ENCODE measurements around the gene KIF2A. TPM values are rescaled to one million over a fixed set of nuclear protein-coding genes. Genes with fewer than 3 reads are reported as not detected.

Gene KIF2A
- polyA plus RNA-seq, 1 donor: 38.6 TPM

DNA sequence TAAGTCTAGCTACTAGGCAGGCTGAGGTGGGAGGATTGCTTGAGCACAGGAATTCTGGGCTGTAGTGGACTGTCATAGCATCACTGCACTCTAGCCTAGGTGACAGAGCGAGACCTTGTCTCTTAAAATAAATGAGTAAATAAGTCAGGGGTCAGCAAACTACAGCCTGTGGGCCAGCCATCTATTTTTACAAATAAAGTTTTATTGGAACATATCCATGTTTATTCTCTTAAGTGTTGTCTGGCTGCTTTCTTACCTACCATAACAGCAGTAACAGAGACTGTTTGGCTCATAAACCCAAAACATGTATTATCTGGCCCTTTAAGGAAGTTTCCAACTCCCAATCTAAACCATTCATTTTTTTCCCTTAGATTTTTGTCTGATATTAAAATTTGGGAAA lies 68.1 kb downstream of the KIF2A start:
- no peak overlapping the region for H3K27ac ChIP-seq (ENCODE audit: low read length)
- H3K9me3 ChIP-seq (ENCODE audit: control insufficient read depth, low read depth, low read length): no peaks in the 10 kb centered on the region
- H3K36me3 ChIP-seq (ENCODE audit: control insufficient read depth, insufficient read depth, low read length): peaks cover 48% of the 10 kb centered on the region
- no CpG with 5 or more reads among the region's 1 CpG for WGBS (ENCODE audit: insufficient coverage, low lambda C conversion rate)
- no peaks in the 10 kb centered on the region for H3K4me1 ChIP-seq (ENCODE audit: control insufficient read depth, insufficient read depth, low read length)
- no peak for DNase-seq
- H3K4me3 ChIP-seq (ENCODE audit: low read length): no peak overlapping the region
- no peaks in the 10 kb centered on the region for H3K27me3 ChIP-seq (ENCODE audit: control insufficient read depth, insufficient read depth, low read length)

- H3K27ac ChIP-seq (ENCODE audit: low read length): no peak overlapping the region
- H3K4me1 ChIP-seq (ENCODE audit: control insufficient read depth, insufficient read depth, low read length): no peaks in the 10 kb centered on the region
- H3K27me3 ChIP-seq (ENCODE audit: control insufficient read depth, insufficient read depth, low read length): no peaks in the 10 kb centered on the region
- no peak for DNase-seq
- H3K4me3 ChIP-seq (ENCODE audit: low read length): no peak overlapping the region
- peaks cover 57% of the 10 kb centered on the region for H3K36me3 ChIP-seq (ENCODE audit: control insufficient read depth, insufficient read depth, low read length)
- H3K9me3 ChIP-seq (ENCODE audit: control insufficient read depth, low read depth, low read length): no peaks in the 10 kb centered on the region
These were observed 69.6 kb downstream of the KIF2A start for GRCh38 chr5:62375627-62376026.

- no peak overlapping the region for H3K27ac ChIP-seq (ENCODE audit: low read length)
- H3K9me3 ChIP-seq (ENCODE audit: control insufficient read depth, low read depth, low read length): no peaks in the 10 kb centered on the region
- WGBS (ENCODE audit: insufficient coverage, low lambda C conversion rate): no CpG with 5 or more reads among the region's 3 CpGs
- no peaks in the 10 kb centered on the region for H3K27me3 ChIP-seq (ENCODE audit: control insufficient read depth, insufficient read depth, low read length)
- no peaks in the 10 kb centered on the region for H3K4me1 ChIP-seq (ENCODE audit: control insufficient read depth, insufficient read depth, low read length)
- H3K36me3 ChIP-seq (ENCODE audit: control insufficient read depth, insufficient read depth, low read length): peaks cover 53% of the 10 kb centered on the region
- H3K4me3 ChIP-seq (ENCODE audit: low read length): no peak overlapping the region
- DNase-seq: peak; percentile 23 to 69
These were observed 70.1 kb downstream of the KIF2A start for GRCh38 chr5:62376064-62376463.

GRCh38 chr5:62385131-62385530 lies 79.1 kb downstream of the KIF2A start:
- DNase-seq: no peak
- Histone ChIP-seq H3K36me3 (ENCODE audit: control insufficient read depth, insufficient read depth, low read length) (peaks cover 48% of the 10 kb centered on the region), H3K27ac (ENCODE audit: low read length) (no peak overlapping the region)

GRCh38 chr5:62385816-62386400 lies 79.9 kb downstream of the KIF2A start:
- Histone ChIP-seq H3K36me3 (ENCODE audit: control insufficient read depth, insufficient read depth, low read length) (peaks cover 45% of the 10 kb centered on the region), H3K27ac (ENCODE audit: low read length) (no peak overlapping the region), H3K4me3 (ENCODE audit: low read length) (no peak overlapping the region), H3K27me3 (ENCODE audit: control insufficient read depth, insufficient read depth, low read length) (no peaks in the 10 kb centered on the region), H3K4me1 (ENCODE audit: control insufficient read depth, insufficient read depth, low read length) (no peaks in the 10 kb centered on the region), H3K9me3 (ENCODE audit: control insufficient read depth, low read depth, low read length) (no peaks in the 10 kb centered on the region)
- DNase-seq: no peak
- WGBS (ENCODE audit: insufficient coverage, low lambda C conversion rate): 100% methylated on average over 1 of the region's 2 CpGs

More at GRCh38 chr5:62385131-62385530, 79.1 kb downstream of the KIF2A start:
- 90% methylated on average over 4 of the region's 4 CpGs for WGBS (ENCODE audit: insufficient coverage, low lambda C conversion rate)
- Histone ChIP-seq H3K9me3 (ENCODE audit: control insufficient read depth, low read depth, low read length) (no peaks in the 10 kb centered on the region), H3K4me3 (ENCODE audit: low read length) (no peak overlapping the region), H3K4me1 (ENCODE audit: control insufficient read depth, insufficient read depth, low read length) (no peaks in the 10 kb centered on the region), H3K27me3 (ENCODE audit: control insufficient read depth, insufficient read depth, low read length) (no peaks in the 10 kb centered on the region)

GRCh38 chr5:62386824-62387223 lies 80.8 kb downstream of the KIF2A start:
- peaks cover 44% of the 10 kb centered on the region for H3K36me3 ChIP-seq (ENCODE audit: control insufficient read depth, insufficient read depth, low read length)
- no peak for DNase-seq
- no peaks in the 10 kb centered on the region for H3K4me1 ChIP-seq (ENCODE audit: control insufficient read depth, insufficient read depth, low read length)
- H3K27me3 ChIP-seq (ENCODE audit: control insufficient read depth, insufficient read depth, low read length): no peaks in the 10 kb centered on the region
- no peaks in the 10 kb centered on the region for H3K9me3 ChIP-seq (ENCODE audit: control insufficient read depth, low read depth, low read length)
- H3K4me3 ChIP-seq (ENCODE audit: low read length): no peak overlapping the region
- no peak overlapping the region for H3K27ac ChIP-seq (ENCODE audit: low read length)

DNA sequence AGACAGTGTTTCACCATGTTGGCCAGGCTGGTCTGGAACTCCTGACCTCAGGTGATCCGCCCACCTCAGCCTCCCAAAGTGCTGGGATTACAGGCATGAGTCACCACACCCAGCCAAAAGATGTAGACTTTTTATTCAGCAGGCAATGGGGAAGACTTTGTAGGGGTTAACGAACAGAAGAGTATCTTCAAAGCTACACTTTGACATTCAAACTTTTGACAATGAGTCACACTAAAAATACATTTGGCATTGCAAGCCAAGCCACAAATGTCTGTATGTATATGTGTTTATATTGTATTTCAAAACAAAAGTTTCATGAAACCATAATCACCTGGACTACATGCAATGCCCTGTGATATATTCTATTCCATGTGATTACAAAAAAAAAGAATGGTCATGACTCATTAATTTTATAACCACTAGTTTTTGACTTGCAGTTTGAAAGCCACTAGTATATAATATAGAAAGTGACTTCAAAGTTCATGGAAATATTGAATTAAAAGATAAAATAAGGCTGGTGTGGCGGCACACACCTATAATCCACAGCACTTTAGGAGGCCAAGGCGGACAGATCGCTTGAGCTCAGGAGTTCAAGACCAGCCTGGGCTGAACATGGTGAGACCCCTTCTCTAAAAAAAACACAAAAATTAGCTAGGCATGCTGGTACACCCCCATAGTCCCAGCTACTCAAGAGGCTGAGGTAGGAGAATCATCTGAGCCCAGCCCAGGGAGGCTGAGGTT lies 89.4 kb downstream of the KIF2A start:
- no peak for DNase-seq
- Histone ChIP-seq H3K36me3 (ENCODE audit: control insufficient read depth, insufficient read depth, low read length) (peaks cover 35% of the 10 kb centered on the region), H3K4me1 (ENCODE audit: control insufficient read depth, insufficient read depth, low read length) (no peaks in the 10 kb centered on the region), H3K4me3 (ENCODE audit: low read length) (no peak overlapping the region), H3K27me3 (ENCODE audit: control insufficient read depth, insufficient read depth, low read length) (no peaks in the 10 kb centered on the region), H3K9me3 (ENCODE audit: control insufficient read depth, low read depth, low read length) (no peaks in the 10 kb centered on the region), H3K27ac (ENCODE audit: low read length) (no peak overlapping the region)
- WGBS (ENCODE audit: insufficient coverage, low lambda C conversion rate): 86% methylated on average over 1 of the region's 5 CpGs

GRCh38 chr5:62403411-62404250 lies 97.6 kb downstream of the KIF2A start, which contains the start of gene DIMT1:
Gene DIMT1 (minus strand): TSS chr5:62403905. CDS start chr5:62403772, 133 bp downstream.
- no CpG with 5 or more reads among the region's 66 CpGs for WGBS (ENCODE audit: insufficient coverage, low lambda C conversion rate)
- Histone ChIP-seq H3K4me3 (ENCODE audit: low read length) (peak within 1 kb of the TSS; percentile 98), H3K9me3 (ENCODE audit: control insufficient read depth, low read depth, low read length) (peaks cover 4% of the 10 kb centered on the region), H3K4me1 (ENCODE audit: control insufficient read depth, insufficient read depth, low read length) (peaks cover 4% of the 10 kb centered on the region), H3K36me3 (ENCODE audit: control insufficient read depth, insufficient read depth, low read length) (peaks cover 6% of the 10 kb centered on the region), H3K27ac (ENCODE audit: low read length) (peak within 1 kb of the TSS; percentile 98), H3K27me3 (ENCODE audit: control insufficient read depth, insufficient read depth, low read length) (no peaks in the 10 kb centered on the region)
- peak; percentile 97 to 98 for DNase-seq

DNA sequence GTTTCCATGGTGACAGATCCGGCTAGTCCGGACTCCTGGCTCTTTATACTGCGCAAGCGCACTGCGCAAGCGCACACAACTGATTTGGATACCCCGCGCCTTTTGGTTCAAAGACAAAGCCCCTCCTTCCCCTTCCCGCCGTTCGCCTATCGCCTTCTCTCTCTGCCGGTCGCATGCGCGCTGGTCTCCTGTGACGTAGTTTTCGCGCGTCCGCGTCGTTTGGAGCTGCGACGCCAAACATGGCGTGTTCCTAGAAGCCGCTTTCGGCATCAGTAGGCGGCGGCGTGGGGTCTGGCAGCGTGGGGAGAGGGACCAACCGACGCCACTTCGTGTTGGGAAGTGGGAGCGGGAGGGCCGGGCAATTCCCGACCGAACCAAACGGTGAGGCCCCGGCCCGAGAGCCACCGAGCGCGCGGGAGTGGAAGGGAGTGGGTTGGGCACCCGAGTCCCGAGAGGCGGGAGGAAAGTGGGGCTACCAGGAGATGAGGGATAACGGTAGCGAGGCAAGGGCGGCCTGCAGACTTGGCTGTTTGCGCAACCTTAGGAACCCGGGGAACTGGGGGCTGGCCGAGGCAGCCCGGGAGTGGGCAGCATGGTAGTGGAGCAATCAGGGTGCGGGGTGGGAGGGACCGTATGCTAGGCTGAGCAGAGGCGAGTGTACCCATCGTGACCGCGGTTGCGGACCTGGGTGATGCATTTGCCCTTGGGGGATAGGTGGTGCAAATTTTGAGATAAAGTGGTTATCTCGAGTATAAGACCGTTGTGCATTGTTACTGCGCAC lies 106.7 kb downstream of the KIF2A start, which contains the start of gene IPO11:
TSS of gene IPO11 (plus strand) at position 215 of the 781 bp plus-strand sequence. CDS start 24,517 bp downstream, outside the sequence.
- Histone ChIP-seq H3K36me3 (ENCODE audit: control insufficient read depth, insufficient read depth, low read length) (no peaks in the 10 kb centered on the region), H3K9me3 (ENCODE audit: control insufficient read depth, low read depth, low read length) (no peaks in the 10 kb centered on the region), H3K4me1 (ENCODE audit: control insufficient read depth, insufficient read depth, low read length) (peaks cover 4% of the 10 kb centered on the region), H3K27ac (ENCODE audit: low read length) (peak within 1 kb of the TSS; percentile 47), H3K27me3 (ENCODE audit: control insufficient read depth, insufficient read depth, low read length) (no peaks in the 10 kb centered on the region), H3K4me3 (ENCODE audit: low read length) (peak within 1 kb of the TSS; percentile 97)
- WGBS (ENCODE audit: insufficient coverage, low lambda C conversion rate): no CpG with 5 or more reads among the region's 66 CpGs
- DNase-seq: peak; percentile 99

DNA sequence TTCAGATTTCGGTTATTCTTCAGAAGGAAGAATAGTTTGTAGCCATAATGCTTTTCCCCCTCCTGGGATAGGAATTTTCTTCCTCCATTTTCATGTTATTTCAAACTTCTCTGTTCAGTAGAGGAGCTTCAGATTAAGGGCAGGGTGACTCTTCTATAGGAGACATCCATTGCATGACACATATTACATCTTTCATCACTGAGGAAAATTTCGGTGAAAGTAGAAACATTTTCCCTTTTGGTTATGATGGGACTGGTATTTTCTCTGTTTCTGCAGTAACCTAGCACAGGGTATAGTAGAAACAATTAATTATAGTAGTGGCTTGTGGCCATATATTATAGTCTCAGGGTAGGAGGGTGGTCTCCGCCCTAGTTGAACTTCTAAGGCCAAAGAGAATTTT lies 107.7 kb downstream of the KIF2A start:
- no peaks in the 10 kb centered on the region for H3K9me3 ChIP-seq (ENCODE audit: control insufficient read depth, low read depth, low read length)
- no peaks in the 10 kb centered on the region for H3K27me3 ChIP-seq (ENCODE audit: control insufficient read depth, insufficient read depth, low read length)
- peaks cover 4% of the 10 kb centered on the region for H3K4me1 ChIP-seq (ENCODE audit: control insufficient read depth, insufficient read depth, low read length)
- H3K4me3 ChIP-seq (ENCODE audit: low read length): peak overlapping the region; percentile 97
- no peak overlapping the region for H3K27ac ChIP-seq (ENCODE audit: low read length)
- DNase-seq: no peak
- H3K36me3 ChIP-seq (ENCODE audit: control insufficient read depth, insufficient read depth, low read length): peaks cover 3% of the 10 kb centered on the region
- WGBS (ENCODE audit: insufficient coverage, low lambda C conversion rate): no CpG with 5 or more reads among the region's 3 CpGs
